Kidney (tissue), 14 donors: ENCODE measurements around the gene SYT9. TPM values are rescaled to one million over a fixed set of nuclear protein-coding genes. Genes with fewer than 3 reads are reported as not detected.

Source experiments
- DNase-seq, 5 donors: peaks; one replicate each; pipeline ENCODE4 v3.0.0-alpha.2; 2013 to 2020
- FAIRE-seq: peaks from 2 replicates; lab custom pipeline; 2012; peaks lifted over from hg19 to GRCh38; lab: Jason Lieb, UNC
- H3K27ac ChIP-seq, 2 donors: one replicate each; pipeline ENCODE4 v1.7.0; 2013; ENCODE audit warnings: low read depth in 2 of 2, low read length in 2 of 2, inconsistent platforms in 1 of 2
- H3K27me3 ChIP-seq: one replicate; pipeline ENCODE4 v1.7.1; 2013; ENCODE audit warnings: low read length, inconsistent platforms; ENCODE audit not compliant: control insufficient read depth, insufficient read depth
- H3K36me3 ChIP-seq, 3 donors: one replicate each; pipeline versions ENCODE4 v1.7.0 to v1.7.1; 2013; ENCODE audit warnings: low read length in 3 of 3, control low read depth in 1 of 3, inconsistent platforms in 1 of 3; ENCODE audit not compliant: insufficient read depth in 3 of 3, control insufficient read depth in 2 of 3
- H3K4me1 ChIP-seq, 3 donors: one replicate each; pipeline versions ENCODE4 v1.7.0 to v1.7.1; 2013; ENCODE audit warnings: low read length in 3 of 3, inconsistent platforms in 1 of 3, low read depth in 1 of 3; ENCODE audit not compliant: control insufficient read depth in 2 of 3, insufficient read depth in 2 of 3
- H3K4me3 ChIP-seq, 3 donors: one replicate each; pipeline versions ENCODE4 v1.7.0 to v1.8.1; 2013; ENCODE audit warnings: low read length in 3 of 3, control low read depth in 1 of 3, inconsistent platforms in 1 of 3
- H3K9ac ChIP-seq, 3 donors: one replicate each; pipeline versions ENCODE4 v1.7.0 to v1.7.1; 2013; ENCODE audit warnings: low read length in 3 of 3, control low read depth in 1 of 3, inconsistent platforms in 1 of 3
- H3K9me3 ChIP-seq, 3 donors: one replicate each; pipeline versions ENCODE4 v1.7.0 to v1.7.1; 2013; ENCODE audit warnings: low read length in 3 of 3, control low read depth in 1 of 3, inconsistent platforms in 1 of 3; ENCODE audit not compliant: control insufficient read depth in 2 of 3, insufficient read depth in 1 of 3
- CTCF ChIP-seq: IDR thresholded peaks from 3 replicates; pipeline ENCODE4 v1.5.1; 2012; ENCODE audit warnings: mild to moderate bottlenecking, moderate library complexity, borderline replicate concordance; ENCODE audit not compliant: insufficient read depth; ENCODE audit errors: extremely low read depth
- intact Hi-C: fragments of 100-400 bp; cut with DNase I; formaldehyde crosslinking; loops from one replicate; pipeline ENCODE4 v1.11.1; 2022
- polyA plus RNA-seq: library from polyadenylated mRNA; stranded (reverse); fragments of 350-450 nt; fragmentation: Illumina TruSeq; extraction: RNeasy Lipid Tissue Mini Kit (QIAGEN cat#74804); gene quantifications from one replicate; pipeline ENCODE4 v1.2.3, GENCODE V29; 2014; ENCODE audit warnings: low read depth, low replicate concordance; ENCODE audit not compliant: insufficient read depth
- total RNA-seq: library from RNA; stranded (reverse); fragmentation: NEBNext Ultra II Directional; extraction: Animal tissue kit (Norgen Biotek cat#: 25700); gene quantifications from one replicate; pipeline ENCODE4 v1.2.1, GENCODE V29; 2021
- donor health status: control.
- donor health status: control.
- donor health status: control.
- donor health status: control.
- donor health status: control.
- donor health status: DM: yes; HTN: yes; CAD: no.
- donor health status: Normal renal cell carcinoma (clear cell type).

The SYT9 gene
- total and polyA plus RNA-seq, 2 donors from 2014 or later: 1.5 to 2.7 TPM

GRCh38 chr11:7450836-7451235 is 199.1 kb downstream of the SYT9 start:
- FAIRE-seq (no peak), DNase-seq (no peak)
- TF ChIP-seq CTCF: no peak
- H3K9me3 ChIP-seq: no peaks in the 10 kb centered on the region
- H3K9ac ChIP-seq: no peak overlapping the region
- no peak overlapping the region for H3K27ac ChIP-seq
- H3K4me1 ChIP-seq: peaks cover 0 to 3% (median 0%) of the 10 kb centered on the region in 3 donors
- no peaks in the 10 kb centered on the region for H3K27me3 ChIP-seq
- no peaks in the 10 kb centered on the region for H3K36me3 ChIP-seq
- intact Hi-C loops: no loop called here
- H3K4me3 ChIP-seq: no peak overlapping the region

DNA sequence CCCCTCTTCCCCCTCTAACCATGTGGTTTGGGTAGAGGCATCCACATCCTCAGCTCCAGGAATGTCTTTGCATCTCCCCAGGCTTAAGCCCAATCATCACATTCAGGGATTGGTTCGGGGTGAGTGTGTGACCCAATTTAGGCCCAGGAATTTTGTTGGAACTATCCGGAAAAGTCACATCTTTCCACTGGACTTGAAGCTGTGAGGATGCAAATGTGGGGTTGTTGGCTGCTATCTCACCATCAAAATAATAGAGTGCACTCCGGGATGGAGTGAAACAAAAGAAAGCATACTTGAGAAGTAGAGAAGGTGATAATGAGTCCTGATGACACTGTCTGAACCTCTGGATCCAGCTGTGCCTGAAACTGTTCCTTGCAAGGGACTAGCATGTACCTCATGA is 199.8 kb downstream of the SYT9 start:
- peaks cover 0 to 3% (median 0%) of the 10 kb centered on the region in 3 donors for H3K4me1 ChIP-seq
- H3K36me3 ChIP-seq: no peaks in the 10 kb centered on the region
- TF ChIP-seq CTCF: no peak
- FAIRE-seq (no peak), DNase-seq (no peak)
- intact Hi-C loops: no loop called here
- no peak overlapping the region for H3K9ac ChIP-seq
- no peaks in the 10 kb centered on the region for H3K27me3 ChIP-seq
- no peak overlapping the region for H3K4me3 ChIP-seq
- no peak overlapping the region for H3K27ac ChIP-seq
- H3K9me3 ChIP-seq: no peaks in the 10 kb centered on the region

DNA sequence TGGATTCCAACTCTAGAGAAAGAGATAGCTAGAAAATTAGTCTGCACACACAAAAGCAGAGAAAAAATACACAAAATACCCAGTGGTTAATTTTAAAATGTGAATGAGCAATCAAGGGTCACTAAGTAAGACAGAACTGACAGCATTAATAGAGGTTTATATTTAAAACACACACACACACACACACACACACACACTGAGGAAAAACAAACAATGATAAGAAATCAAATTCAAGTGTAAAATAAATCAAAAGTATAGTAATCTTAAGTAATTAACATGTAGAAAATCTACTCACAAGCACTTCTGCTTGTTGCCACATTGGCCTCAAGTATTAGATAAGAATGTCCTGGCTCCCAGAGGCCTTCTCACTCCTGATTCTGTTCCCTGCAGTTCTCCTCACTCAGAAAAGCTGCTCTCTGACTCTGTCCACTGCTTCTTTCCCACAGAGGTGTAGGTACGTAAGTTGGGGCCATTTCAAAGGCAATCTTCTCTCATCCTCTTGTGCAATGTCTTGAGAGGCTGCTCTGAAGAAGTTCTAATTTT is 200.3 kb downstream of the SYT9 start:
- Histone ChIP-seq H3K27me3 (no peaks in the 10 kb centered on the region), H3K9ac (no peak overlapping the region), H3K4me1 (peaks cover 0 to 3% (median 0%) of the 10 kb centered on the region in 3 donors), H3K36me3 (no peaks in the 10 kb centered on the region), H3K4me3 (no peak overlapping the region), H3K27ac (no peak overlapping the region), H3K9me3 (no peaks in the 10 kb centered on the region)
- intact Hi-C loops: no loop called here
- FAIRE-seq (no peak), DNase-seq (no peak)
- no peak for TF ChIP-seq CTCF

- TF ChIP-seq CTCF: no peak
- Histone ChIP-seq H3K4me3 (no peak overlapping the region), H3K9me3 (no peaks in the 10 kb centered on the region), H3K4me1 (no peaks in the 10 kb centered on the region), H3K27ac (no peak overlapping the region), H3K36me3 (no peaks in the 10 kb centered on the region), H3K9ac (no peak overlapping the region), H3K27me3 (no peaks in the 10 kb centered on the region)
- FAIRE-seq: no peak
- intact Hi-C loops: no loop called here
- no peak for DNase-seq
Observed at GRCh38 chr11:7454854-7455253, 203.2 kb downstream of the SYT9 start.
